ENCODE results near the gene GM2A. TPM values are rescaled to one million over a fixed set of nuclear protein-coding genes. Genes with fewer than 3 reads are reported as not detected.
A peak's percentile ranks its signal among the peaks of the same experiment; 100 is the strongest.

Gene GM2A
- total RNA-seq, 1 donor from 2014 or later = 35.4 TPM

DNA sequence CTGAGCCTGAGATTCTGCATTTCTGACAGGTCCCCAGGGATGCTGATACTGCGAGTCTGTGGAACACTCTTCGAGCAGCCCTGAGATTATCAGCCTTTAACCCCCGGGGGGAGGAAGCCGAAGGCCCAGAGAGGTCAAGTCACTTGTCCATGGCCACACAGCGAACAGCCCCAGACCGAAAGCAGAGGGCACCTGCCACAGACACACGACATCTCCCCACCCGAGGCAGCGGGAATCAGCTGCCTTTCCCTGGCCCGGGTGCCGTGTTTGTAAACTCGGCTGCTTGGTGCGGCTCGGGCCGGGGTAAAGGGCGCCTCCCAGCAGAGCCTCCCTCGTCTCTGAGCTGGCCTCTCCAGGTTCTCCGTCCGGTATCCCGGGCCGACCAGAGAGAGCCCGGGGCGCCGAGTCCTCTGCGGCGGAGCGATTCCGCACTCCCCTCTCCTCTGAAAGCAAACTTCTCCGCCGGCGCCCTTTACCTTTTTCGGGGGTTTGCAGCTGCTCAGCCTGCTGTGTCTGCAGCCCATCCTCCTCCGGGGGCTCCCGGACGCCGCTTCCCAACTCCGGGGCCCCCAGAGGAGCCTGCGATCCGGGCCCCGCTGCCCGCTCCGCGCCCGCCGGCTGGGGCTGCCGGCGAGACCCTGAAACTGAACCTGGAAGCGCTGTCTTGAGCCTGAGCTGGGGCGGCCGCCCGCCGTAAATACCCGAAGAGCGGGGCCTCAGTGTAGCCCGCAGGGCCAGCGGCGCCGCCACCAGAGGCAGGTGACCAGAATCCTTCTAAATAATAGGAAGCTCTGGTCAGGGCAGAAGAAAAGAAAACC is 29.3 kb upstream of the GM2A start, which contains the start of gene CCDC69:
Gene CCDC69, minus strand, starts transcription at position 646 of the 818 bp plus-strand sequence. Its CDS starts 122 bp downstream, at position 524.
- H3K27me3 ChIP-seq (ENCODE audit: low read depth) = no peaks in the 10 kb centered on the region
- peak; percentile 80 for DNase-seq
- peaks cover 63% of the 10 kb centered on the region for H3K4me1 ChIP-seq
- H3K36me3 ChIP-seq = no peaks in the 10 kb centered on the region
- peak within 1 kb of the TSS; percentile 88 for H3K27ac ChIP-seq (replicated peaks)
- TF ChIP-seq, protein P1, sequence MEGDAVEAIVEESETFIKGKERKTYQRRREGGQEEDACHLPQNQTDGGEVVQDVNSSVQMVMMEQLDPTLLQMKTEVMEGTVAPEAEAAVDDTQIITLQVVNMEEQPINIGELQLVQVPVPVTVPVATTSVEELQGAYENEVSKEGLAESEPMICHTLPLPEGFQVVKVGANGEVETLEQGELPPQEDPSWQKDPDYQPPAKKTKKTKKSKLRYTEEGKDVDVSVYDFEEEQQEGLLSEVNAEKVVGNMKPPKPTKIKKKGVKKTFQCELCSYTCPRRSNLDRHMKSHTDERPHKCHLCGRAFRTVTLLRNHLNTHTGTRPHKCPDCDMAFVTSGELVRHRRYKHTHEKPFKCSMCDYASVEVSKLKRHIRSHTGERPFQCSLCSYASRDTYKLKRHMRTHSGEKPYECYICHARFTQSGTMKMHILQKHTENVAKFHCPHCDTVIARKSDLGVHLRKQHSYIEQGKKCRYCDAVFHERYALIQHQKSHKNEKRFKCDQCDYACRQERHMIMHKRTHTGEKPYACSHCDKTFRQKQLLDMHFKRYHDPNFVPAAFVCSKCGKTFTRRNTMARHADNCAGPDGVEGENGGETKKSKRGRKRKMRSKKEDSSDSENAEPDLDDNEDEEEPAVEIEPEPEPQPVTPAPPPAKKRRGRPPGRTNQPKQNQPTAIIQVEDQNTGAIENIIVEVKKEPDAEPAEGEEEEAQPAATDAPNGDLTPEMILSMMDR (IDR thresholded peaks at IDR 0.05; ENCODE audit: borderline replicate concordance) = peak; percentile 58
- H3K4me3 ChIP-seq = peak within 1 kb of the TSS; percentile 88
- intact Hi-C loops (cut with micrococcal nuclease) = no loop called here
- no peaks in the 10 kb centered on the region for H3K9me3 ChIP-seq (replicated peaks)

DNA sequence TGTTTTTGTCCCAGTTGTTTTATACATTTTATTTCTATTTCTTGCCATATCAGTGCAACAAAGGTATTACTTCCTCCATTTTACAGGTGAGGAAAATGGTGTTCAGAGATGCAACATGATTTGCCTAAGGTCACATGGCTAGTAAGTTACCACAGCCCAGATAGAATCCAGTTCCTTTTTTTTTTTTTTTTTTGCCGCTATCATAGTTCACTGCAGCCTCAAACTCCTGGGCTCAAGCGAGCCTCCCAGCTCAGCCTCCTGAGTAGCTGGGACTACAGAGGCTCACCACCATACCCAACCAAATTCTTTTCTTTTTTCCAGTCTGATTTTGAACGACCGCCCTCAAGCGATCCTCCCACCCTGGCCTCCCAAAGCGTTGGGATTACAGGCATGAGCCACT is 28.6 kb upstream of the GM2A start:
- no peaks in the 10 kb centered on the region for H3K27me3 ChIP-seq (ENCODE audit: low read depth)
- H3K4me1 ChIP-seq = peaks cover 55% of the 10 kb centered on the region
- no peak for DNase-seq
- peak overlapping the region; percentile 88 for H3K4me3 ChIP-seq
- H3K9me3 ChIP-seq (replicated peaks) = no peaks in the 10 kb centered on the region
- H3K36me3 ChIP-seq = no peaks in the 10 kb centered on the region
- intact Hi-C loops (cut with micrococcal nuclease) = no loop called here
- TF ChIP-seq, protein P1 (IDR thresholded peaks at IDR 0.05; ENCODE audit: borderline replicate concordance) = no peak
- peak overlapping the region; percentile 88 for H3K27ac ChIP-seq (replicated peaks)

DNA sequence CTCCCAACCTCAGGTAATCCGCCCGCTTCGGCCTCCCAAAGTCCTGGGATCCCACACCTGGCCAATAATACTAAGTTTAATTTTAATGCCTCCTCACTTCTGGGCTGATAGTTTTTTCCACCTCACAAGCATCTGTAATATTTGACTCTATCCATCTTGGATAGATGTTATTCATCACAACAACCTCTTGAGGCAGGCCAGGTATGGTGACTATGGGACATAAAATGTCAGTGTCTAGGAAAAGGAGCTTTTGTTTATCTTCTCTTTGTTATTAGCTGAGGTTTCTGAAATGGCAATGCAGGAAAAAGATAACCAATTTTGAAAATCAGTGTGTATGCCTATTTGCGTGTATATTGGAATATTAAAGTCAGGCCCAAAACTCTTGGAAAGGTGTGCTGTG is 27.9 kb upstream of the GM2A start:
- Histone ChIP-seq H3K36me3 (no peaks in the 10 kb centered on the region), H3K27me3 (ENCODE audit: low read depth) (no peaks in the 10 kb centered on the region), H3K9me3 (replicated peaks) (no peaks in the 10 kb centered on the region), H3K4me1 (peaks cover 52% of the 10 kb centered on the region), H3K4me3 (no peak overlapping the region), H3K27ac (replicated peaks) (peak overlapping the region; percentile 88)
- intact Hi-C loops (cut with micrococcal nuclease) = no loop called here
- TF ChIP-seq, protein P1 (IDR thresholded peaks at IDR 0.05; ENCODE audit: borderline replicate concordance) = no peak
- DNase-seq = no peak

DNA sequence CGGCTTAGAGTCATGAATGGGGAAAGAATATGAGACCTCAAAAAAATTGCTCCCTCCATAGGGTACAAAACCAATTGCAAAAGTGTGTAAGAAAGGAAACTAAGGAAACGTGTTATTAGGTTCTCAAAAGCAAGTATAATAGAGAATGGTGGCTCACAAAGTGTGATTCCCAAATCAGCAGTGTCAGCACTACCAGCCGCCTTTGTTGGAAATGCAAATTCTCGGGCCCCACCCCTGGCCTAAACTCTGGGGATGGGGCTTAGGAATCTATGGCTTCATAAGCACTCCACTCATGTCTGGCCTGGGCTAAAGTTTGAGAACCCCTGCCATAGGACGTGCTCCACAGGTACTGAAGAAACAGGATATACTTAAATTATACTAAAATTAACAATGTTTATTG is 27.5 kb upstream of the GM2A start:
- DNase-seq = no peak
- Histone ChIP-seq H3K4me1 (peaks cover 52% of the 10 kb centered on the region), H3K4me3 (no peak overlapping the region), H3K27ac (replicated peaks) (no peak overlapping the region), H3K36me3 (no peaks in the 10 kb centered on the region), H3K27me3 (ENCODE audit: low read depth) (no peaks in the 10 kb centered on the region), H3K9me3 (replicated peaks) (no peaks in the 10 kb centered on the region)
- TF ChIP-seq, protein P1 (IDR thresholded peaks at IDR 0.05; ENCODE audit: borderline replicate concordance) = no peak
- intact Hi-C loops (cut with micrococcal nuclease) = no loop called here

DNA sequence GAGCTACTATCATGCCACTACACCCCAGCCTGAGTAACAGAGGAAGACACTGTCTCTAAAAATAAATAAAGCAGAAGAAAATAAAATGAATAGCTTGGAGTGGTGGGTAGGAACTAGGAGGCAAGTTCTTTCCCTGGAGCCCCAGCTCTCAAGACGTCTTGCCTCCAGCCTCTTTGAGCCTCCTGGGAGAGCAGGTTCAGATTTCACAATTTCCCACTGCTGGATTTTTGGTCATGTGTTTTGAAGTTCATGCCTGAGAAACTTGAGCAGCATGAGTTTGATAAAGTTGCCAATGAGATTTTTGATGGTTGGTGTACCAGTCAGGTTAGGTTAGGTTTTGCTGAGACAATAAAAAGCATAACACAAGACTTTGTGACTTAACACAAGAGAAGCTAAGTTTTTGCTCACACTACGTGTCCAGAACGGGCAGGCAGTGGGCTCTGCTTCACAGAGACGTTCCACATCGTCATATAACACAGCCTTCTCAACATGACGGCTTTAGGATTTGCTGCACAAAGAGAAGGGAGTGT is 25.0 kb upstream of the GM2A start:
- Histone ChIP-seq H3K9me3 (replicated peaks) (no peaks in the 10 kb centered on the region), H3K4me3 (no peak overlapping the region), H3K27me3 (ENCODE audit: low read depth) (no peaks in the 10 kb centered on the region), H3K4me1 (peaks cover 31% of the 10 kb centered on the region), H3K36me3 (no peaks in the 10 kb centered on the region), H3K27ac (replicated peaks) (no peak overlapping the region)
- intact Hi-C loops (cut with micrococcal nuclease) = no loop called here
- TF ChIP-seq, protein P1 (IDR thresholded peaks at IDR 0.05; ENCODE audit: borderline replicate concordance) = no peak
- no peak for DNase-seq

Data from left ventricle myocardium inferior (tissue), 1 donor.